CD4-positive, CD25-positive, alpha-beta regulatory T cell (primary cell): Measurements from ENCODE around the gene TEAD3. TPM values are rescaled to one million over a fixed set of nuclear protein-coding genes. Genes with fewer than 3 reads are reported as not detected.

ENCODE experiments used
- ATAC-seq, 2 donors: fragments of 150-1000 bp; cut with Tn5 transposase; one replicate each; pipeline ENCODE4 v1.10.0; 2021; ENCODE audit warnings: low read depth in 2 of 2, moderate number of reproducible peaks in 2 of 2, moderate library complexity in 1 of 2
- DNase-seq, 3 donors: peaks; one replicate each; pipeline versions ENCODE4 v3.0.0 to v3.0.0-alpha.2; 2012 to 2022; ENCODE audit warnings: mixed read lengths in 1 of 3
- H3K27ac ChIP-seq: one replicate; pipeline ENCODE4 v1.7.0; 2013; ENCODE audit warnings: mild to moderate bottlenecking, low read length; ENCODE audit not compliant: insufficient read depth, poor library complexity, severe bottlenecking
- H3K27me3 ChIP-seq: one replicate; pipeline ENCODE4 v1.7.0; 2013; ENCODE audit warnings: low read length; ENCODE audit not compliant: control insufficient read depth, insufficient read depth
- H3K36me3 ChIP-seq: one replicate; pipeline ENCODE4 v1.7.0; 2013; ENCODE audit warnings: mild to moderate bottlenecking, low read length, moderate library complexity; ENCODE audit not compliant: control insufficient read depth, insufficient read depth
- H3K4me1 ChIP-seq: 2 replicates; pipeline ENCODE4 v1.7.0; 2013; ENCODE audit warnings: mild to moderate bottlenecking, low read length; ENCODE audit not compliant: insufficient read depth, control insufficient read depth, poor library complexity, severe bottlenecking
- H3K4me3 ChIP-seq: one replicate; pipeline ENCODE4 v1.7.0; 2013; ENCODE audit warnings: low read depth, mild to moderate bottlenecking, low read length, moderate library complexity
- H3K9me3 ChIP-seq, 2 experiments: 1 replicate in 1 of 2; 2 replicates in 1 of 2; pipeline ENCODE4 v1.7.0; 2013; ENCODE audit warnings: low read length in 2 of 2, mild to moderate bottlenecking in 1 of 2, moderate library complexity in 1 of 2; ENCODE audit not compliant: control insufficient read depth in 2 of 2
- H3K27ac Mint-ChIP-seq, 3 donors: one replicate each; pipeline ENCODE4 v1.8.0; 2020 to 2022; ENCODE audit warnings: mild to moderate bottlenecking in 3 of 3, mixed read lengths in 3 of 3, moderate library complexity in 2 of 3
- H3K27me3 Mint-ChIP-seq: one replicate; pipeline ENCODE4 v1.8.0; 2022; ENCODE audit warnings: mild to moderate bottlenecking, mixed read lengths
- H3K36me3 Mint-ChIP-seq: one replicate; pipeline ENCODE4 v1.8.0; 2020; ENCODE audit warnings: mixed read lengths
- H3K4me1 Mint-ChIP-seq, 4 donors: one replicate each; pipeline ENCODE4 v1.8.0; 2020 to 2022; ENCODE audit warnings: mixed read lengths in 4 of 4, mild to moderate bottlenecking in 1 of 4
- H3K4me3 Mint-ChIP-seq, 4 donors: one replicate each; pipeline ENCODE4 v1.8.0; 2020 to 2022; ENCODE audit warnings: mild to moderate bottlenecking in 4 of 4, mixed read lengths in 4 of 4, moderate library complexity in 3 of 4
- H3K9me3 Mint-ChIP-seq, 7 donors: one replicate each; pipeline ENCODE4 v1.8.0; 2020 to 2022; ENCODE audit warnings: mixed read lengths in 7 of 7, mild to moderate bottlenecking in 3 of 7, moderate library complexity in 2 of 7
- polyA plus RNA-seq, 4 donors: library from polyadenylated mRNA; unstranded; fragments of 300-500 nt; fragmentation: Illumina TruSeq; gene quantifications; one replicate each; pipeline ENCODE4 v1.2.3, GENCODE V29; 2021
- total RNA-seq: library from RNA; stranded (reverse); gene quantifications from one replicate; pipeline ENCODE4 v1.2.3, GENCODE V29; 2022

Gene TEAD3
- total and polyA plus RNA-seq, 5 donors from 2014 or later, result 0.18 to 0.24 (median 0.20) TPM; not detected in 2

- H3K36me3 Mint-ChIP-seq, result peaks cover 21% of the 10 kb centered on the region
- Histone ChIP-seq H3K36me3 (peaks cover 17% of the 10 kb centered on the region), H3K4me3 (no peak overlapping the region), H3K27me3 (no peaks in the 10 kb centered on the region), H3K27ac (no peak overlapping the region), H3K9me3 (no peaks in the 10 kb centered on the region), H3K4me1 (peaks cover 19% of the 10 kb centered on the region)
- H3K9me3 Mint-ChIP-seq, result no peaks in the 10 kb centered on the region
- H3K27ac Mint-ChIP-seq, result peak overlapping the region in 1 of 3 donors; percentile 5
- peaks cover 7 to 47% (median 31%) of the 10 kb centered on the region in 4 donors for H3K4me1 Mint-ChIP-seq
- DNase-seq (no peak), ATAC-seq (no peak)
- no peaks in the 10 kb centered on the region for H3K27me3 Mint-ChIP-seq
- peak overlapping the region; percentile 35 to 91 (median 44) for H3K4me3 Mint-ChIP-seq
Observed at GRCh38 chr6:35454391-35455110, 42.3 kb downstream of the TEAD3 start.

DNA sequence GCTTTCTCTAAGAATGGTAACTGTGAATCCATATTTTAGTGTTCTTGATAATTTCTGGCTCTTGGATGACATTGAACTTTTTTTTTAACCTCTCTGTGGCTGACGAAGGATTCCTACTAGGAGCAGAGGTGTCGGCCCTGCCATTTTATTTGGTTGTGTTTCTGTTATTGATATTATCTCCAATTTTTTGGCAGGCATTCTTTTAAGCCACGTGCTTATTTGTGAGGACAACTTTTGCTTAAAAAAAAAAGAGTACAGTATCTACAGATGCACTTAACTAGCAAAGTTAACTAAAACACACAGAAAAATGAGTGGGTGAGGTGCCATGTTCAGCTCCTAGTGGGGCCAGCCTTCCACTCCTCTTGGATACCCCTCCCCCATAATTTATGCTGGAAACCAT lies 43.6 kb downstream of the TEAD3 start:
- Mint-ChIP-seq H3K27ac (peak overlapping the region in 2 of 3 donors; percentile 34 to 88), H3K36me3 (peaks cover 16% of the 10 kb centered on the region), H3K27me3 (no peaks in the 10 kb centered on the region), H3K9me3 (no peaks in the 10 kb centered on the region), H3K4me1 (peaks cover 12 to 53% (median 33%) of the 10 kb centered on the region in 4 donors), H3K4me3 (peak overlapping the region; percentile 84 to 91 (median 86))
- ATAC-seq (no peak), DNase-seq (no peak)
- peak overlapping the region; percentile 83 for H3K4me3 ChIP-seq
- H3K27ac ChIP-seq, result no peak overlapping the region
- H3K27me3 ChIP-seq, result no peaks in the 10 kb centered on the region
- H3K4me1 ChIP-seq, result peaks cover 23% of the 10 kb centered on the region
- H3K9me3 ChIP-seq, result no peaks in the 10 kb centered on the region
- peaks cover 11% of the 10 kb centered on the region for H3K36me3 ChIP-seq

DNA sequence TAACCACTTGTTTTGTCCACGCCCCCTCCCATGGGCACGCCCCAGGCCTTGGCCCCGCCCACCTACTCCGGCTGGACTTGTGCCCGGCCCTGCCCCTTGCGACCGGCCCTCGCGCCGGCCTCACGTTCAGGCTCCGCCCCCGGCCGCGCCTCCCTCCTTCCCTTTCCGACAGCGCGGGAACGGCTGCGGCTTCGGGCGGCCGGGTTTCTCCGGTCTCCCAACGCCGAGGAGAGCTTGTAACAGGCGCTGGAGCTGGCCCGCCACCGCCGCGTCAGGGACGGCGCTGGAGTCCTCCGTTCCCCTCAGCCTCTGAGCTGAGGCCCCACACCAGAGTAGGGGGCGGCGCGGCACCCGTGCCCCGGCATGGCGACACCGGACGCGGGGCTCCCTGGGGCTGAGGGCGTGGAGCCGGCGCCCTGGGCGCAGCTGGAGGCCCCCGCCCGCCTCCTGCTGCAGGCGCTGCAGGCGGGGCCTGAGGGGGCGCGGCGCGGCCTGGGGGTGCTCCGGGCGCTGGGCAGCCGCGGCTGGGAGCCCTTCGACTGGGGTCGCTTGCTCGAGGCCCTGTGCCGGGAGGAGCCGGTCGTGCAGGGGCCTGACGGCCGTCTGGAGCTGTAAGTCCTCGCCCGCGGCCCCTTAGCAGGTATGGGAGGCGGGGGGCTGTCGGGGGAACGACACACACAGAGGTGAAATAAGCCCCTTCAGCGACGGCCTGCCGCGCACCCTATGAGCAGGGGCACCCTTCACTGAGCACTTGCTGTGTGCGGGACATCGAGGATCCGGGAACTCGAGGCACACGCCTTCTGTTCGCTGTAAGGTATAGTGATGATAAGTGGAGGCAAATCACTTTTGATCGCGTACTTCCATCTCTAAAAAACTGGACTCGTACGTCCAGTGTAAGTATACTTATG lies 44.4 kb downstream of the TEAD3 start, which contains the start of gene FANCE:
Gene FANCE, plus strand, starts transcription at position 156 of the 908 bp plus-strand sequence. Its CDS starts 208 bp downstream, at position 364.
- H3K27me3 Mint-ChIP-seq, result no peaks in the 10 kb centered on the region
- ATAC-seq, result peak; percentile 72 to 74
- Histone ChIP-seq H3K4me1 (peaks cover 23% of the 10 kb centered on the region), H3K4me3 (peak within 1 kb of the TSS; percentile 83), H3K27me3 (no peaks in the 10 kb centered on the region), H3K9me3 (no peaks in the 10 kb centered on the region), H3K27ac (peak within 1 kb of the TSS; percentile 62), H3K36me3 (peaks cover 7% of the 10 kb centered on the region)
- H3K36me3 Mint-ChIP-seq, result peaks cover 9% of the 10 kb centered on the region
- peak within 1 kb of the TSS; percentile 86 to 91 (median 89) for H3K4me3 Mint-ChIP-seq
- no peaks in the 10 kb centered on the region for H3K9me3 Mint-ChIP-seq
- H3K27ac Mint-ChIP-seq, result peak within 1 kb of the TSS; percentile 50 to 89 (median 68)
- H3K4me1 Mint-ChIP-seq, result peaks cover 12 to 53% (median 33%) of the 10 kb centered on the region in 4 donors
- DNase-seq, result peak; percentile 75 to 90 (median 89)

- peaks cover 9% of the 10 kb centered on the region for H3K36me3 Mint-ChIP-seq
- peaks cover 12 to 53% (median 33%) of the 10 kb centered on the region in 4 donors for H3K4me1 Mint-ChIP-seq
- H3K9me3 ChIP-seq, result no peaks in the 10 kb centered on the region
- H3K27ac ChIP-seq, result peak overlapping the region; percentile 62
- H3K4me3 Mint-ChIP-seq, result peak overlapping the region; percentile 85 to 91 (median 89)
- peak overlapping the region; percentile 69 for H3K4me3 ChIP-seq
- H3K9me3 Mint-ChIP-seq, result no peaks in the 10 kb centered on the region
- peak overlapping the region; percentile 50 to 89 (median 68) for H3K27ac Mint-ChIP-seq
- DNase-seq (no peak), ATAC-seq (no peak)
- no peaks in the 10 kb centered on the region for H3K27me3 ChIP-seq
- H3K4me1 ChIP-seq, result peaks cover 23% of the 10 kb centered on the region
- H3K27me3 Mint-ChIP-seq, result no peaks in the 10 kb centered on the region
- H3K36me3 ChIP-seq, result peaks cover 4% of the 10 kb centered on the region
Observed at GRCh38 chr6:35451354-35452182, 45.3 kb downstream of the TEAD3 start.

- H3K4me3 Mint-ChIP-seq, result peak overlapping the region in 2 of 4 donors; percentile 58 to 82
- Histone ChIP-seq H3K4me3 (no peak overlapping the region), H3K4me1 (peaks cover 23% of the 10 kb centered on the region), H3K27ac (no peak overlapping the region), H3K27me3 (no peaks in the 10 kb centered on the region), H3K9me3 (no peaks in the 10 kb centered on the region), H3K36me3 (no peaks in the 10 kb centered on the region)
- H3K9me3 Mint-ChIP-seq, result no peaks in the 10 kb centered on the region
- ATAC-seq (peak; percentile 72 to 78), DNase-seq (peak in 2 of 3 donors; percentile 76 to 77)
- peaks cover 12 to 43% (median 27%) of the 10 kb centered on the region in 4 donors for H3K4me1 Mint-ChIP-seq
- H3K36me3 Mint-ChIP-seq, result no peaks in the 10 kb centered on the region
- H3K27me3 Mint-ChIP-seq, result no peaks in the 10 kb centered on the region
- peak overlapping the region in 1 of 3 donors; percentile 89 for H3K27ac Mint-ChIP-seq
Observed at GRCh38 chr6:35449287-35449881, 47.5 kb downstream of the TEAD3 start.

GRCh38 chr6:35448191-35448590 lies 48.7 kb downstream of the TEAD3 start:
- H3K27ac Mint-ChIP-seq, result peak overlapping the region in 1 of 3 donors; percentile 64
- no peak overlapping the region for H3K27ac ChIP-seq
- H3K27me3 Mint-ChIP-seq, result no peaks in the 10 kb centered on the region
- peaks cover 17% of the 10 kb centered on the region for H3K4me1 ChIP-seq
- no peaks in the 10 kb centered on the region for H3K27me3 ChIP-seq
- H3K9me3 ChIP-seq, result no peaks in the 10 kb centered on the region
- H3K4me1 Mint-ChIP-seq, result peaks cover 10 to 32% (median 20%) of the 10 kb centered on the region in 4 donors
- DNase-seq, result no peak
- H3K4me3 ChIP-seq, result no peak overlapping the region
- H3K9me3 Mint-ChIP-seq, result no peaks in the 10 kb centered on the region
- no peak for ATAC-seq
- H3K4me3 Mint-ChIP-seq, result no peak overlapping the region
- no peaks in the 10 kb centered on the region for H3K36me3 ChIP-seq
- no peaks in the 10 kb centered on the region for H3K36me3 Mint-ChIP-seq
